ENCODE data around the gene HMGA1.
"Not testable (repeated sequence)": the region's sequence is repeated elsewhere in the genome, so short reads cannot be mapped to it uniquely, and the experiment has no call there.

The HMGA1 gene

DNA sequence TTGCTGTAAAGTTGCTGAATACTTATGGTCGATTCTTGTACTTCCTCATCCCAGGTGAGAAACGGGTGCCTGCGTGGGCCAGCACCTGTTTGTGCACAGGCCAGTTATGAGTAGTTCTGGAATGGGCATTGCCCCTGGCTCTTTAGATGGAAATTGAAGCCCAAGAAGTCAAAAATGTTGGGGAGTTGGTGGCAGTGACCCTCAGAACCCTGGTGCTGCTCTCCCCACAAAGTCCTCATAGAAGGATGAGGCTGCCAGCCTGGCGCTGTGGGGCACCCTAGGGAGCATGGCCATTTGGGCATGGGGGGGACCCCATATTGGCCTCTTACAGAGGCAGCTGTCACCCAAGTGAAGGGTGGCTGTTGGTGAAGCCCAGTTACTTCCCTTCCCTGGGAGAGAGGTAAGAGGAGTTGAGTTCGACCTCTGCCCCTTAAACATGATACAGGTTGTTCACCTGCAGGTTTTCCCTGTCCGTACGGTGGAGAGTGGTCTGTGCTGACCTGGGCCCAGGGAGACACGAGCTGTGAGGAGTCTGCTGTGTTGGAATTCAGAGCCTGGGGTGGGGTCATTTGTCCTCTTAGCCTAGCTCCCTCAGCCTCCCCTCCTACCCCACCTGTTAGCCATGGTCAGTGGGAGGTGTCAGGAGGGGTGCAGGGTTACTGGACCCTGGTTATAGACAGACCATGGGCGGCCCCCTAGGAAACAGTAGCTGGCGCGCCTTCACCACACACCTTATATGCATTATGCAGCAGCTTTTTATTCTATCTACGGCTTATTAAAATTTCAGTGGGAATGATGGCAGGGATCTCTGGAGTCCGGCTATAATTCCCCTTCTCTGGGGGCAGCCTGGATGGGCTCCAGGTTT, 4.9 kb downstream of the HMGA1 start:
- TF ChIP-seq, protein P1, sequence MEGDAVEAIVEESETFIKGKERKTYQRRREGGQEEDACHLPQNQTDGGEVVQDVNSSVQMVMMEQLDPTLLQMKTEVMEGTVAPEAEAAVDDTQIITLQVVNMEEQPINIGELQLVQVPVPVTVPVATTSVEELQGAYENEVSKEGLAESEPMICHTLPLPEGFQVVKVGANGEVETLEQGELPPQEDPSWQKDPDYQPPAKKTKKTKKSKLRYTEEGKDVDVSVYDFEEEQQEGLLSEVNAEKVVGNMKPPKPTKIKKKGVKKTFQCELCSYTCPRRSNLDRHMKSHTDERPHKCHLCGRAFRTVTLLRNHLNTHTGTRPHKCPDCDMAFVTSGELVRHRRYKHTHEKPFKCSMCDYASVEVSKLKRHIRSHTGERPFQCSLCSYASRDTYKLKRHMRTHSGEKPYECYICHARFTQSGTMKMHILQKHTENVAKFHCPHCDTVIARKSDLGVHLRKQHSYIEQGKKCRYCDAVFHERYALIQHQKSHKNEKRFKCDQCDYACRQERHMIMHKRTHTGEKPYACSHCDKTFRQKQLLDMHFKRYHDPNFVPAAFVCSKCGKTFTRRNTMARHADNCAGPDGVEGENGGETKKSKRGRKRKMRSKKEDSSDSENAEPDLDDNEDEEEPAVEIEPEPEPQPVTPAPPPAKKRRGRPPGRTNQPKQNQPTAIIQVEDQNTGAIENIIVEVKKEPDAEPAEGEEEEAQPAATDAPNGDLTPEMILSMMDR (IDR thresholded peaks at IDR 0.05; ENCODE audit: insufficient read depth, low read length, missing control alignments): no peak
- ChIA-PET CTCF (interaction anchor here (0.8 to 3.6 kb wide), 3 partner anchors 8 to 151 kb away, joined by 3 to 20 read pairs (median 3); no protein-coding TSS in a partner anchor), POLR2A (no interaction called here)
- DNase-seq (ENCODE audit: low read depth, low spot score): no peak
- no peak overlapping the region for H3K4me3 ChIP-seq (ENCODE audit: low read depth, low read length)

DNA sequence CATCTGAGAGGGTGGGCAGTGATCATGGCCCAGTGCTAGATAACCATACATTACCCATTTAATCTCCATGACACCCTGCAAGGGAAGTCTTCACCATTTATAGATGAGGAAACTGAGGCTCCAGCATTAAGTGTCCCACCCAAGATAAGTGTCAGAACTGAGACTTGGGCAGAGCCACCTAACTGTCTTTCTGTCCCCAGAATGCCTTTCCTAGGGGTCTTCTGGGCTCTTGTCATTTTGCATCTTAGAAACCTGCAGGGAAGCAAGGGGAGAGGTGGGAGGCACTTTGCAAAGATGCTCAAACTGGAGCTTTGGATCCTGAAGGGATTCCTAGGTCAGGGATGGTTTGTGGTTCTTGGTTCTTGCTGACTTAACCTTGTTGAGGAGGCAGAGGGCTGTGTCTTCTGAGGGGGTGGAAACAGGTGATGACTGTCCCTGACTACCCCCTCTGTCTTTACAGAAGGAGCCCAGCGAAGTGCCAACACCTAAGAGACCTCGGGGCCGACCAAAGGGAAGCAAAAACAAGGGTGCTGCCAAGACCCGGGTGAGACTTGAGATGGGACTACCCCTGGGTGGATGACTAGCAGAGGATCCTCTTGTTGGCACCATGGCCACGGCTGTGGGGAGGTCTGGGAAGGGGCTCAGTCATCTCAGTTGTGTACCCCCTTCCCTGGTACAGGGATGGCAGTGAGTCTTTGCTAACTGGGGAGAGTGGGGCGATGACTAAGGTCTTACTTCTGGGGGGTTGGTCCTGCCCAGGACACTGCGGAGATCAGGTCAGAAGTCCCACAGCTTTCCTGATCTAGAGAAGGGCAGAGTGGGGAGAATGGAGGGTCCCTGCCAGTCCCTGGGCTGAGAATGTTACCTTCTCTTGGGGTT, 5.8 kb downstream of the HMGA1 start:
- no peak for DNase-seq (ENCODE audit: low read depth, low spot score)
- ChIA-PET CTCF (interaction anchor here (0.8 to 3.6 kb wide), 3 partner anchors 7 to 151 kb away, joined by 3 to 20 read pairs (median 3); no protein-coding TSS in a partner anchor), POLR2A (interaction anchor here (0.9 kb wide), 1 partner anchor 14 kb away, joined by 4 read pairs; no protein-coding TSS in a partner anchor)
- no peak overlapping the region for H3K4me3 ChIP-seq (ENCODE audit: low read depth, low read length)
- TF ChIP-seq, protein P1 (IDR thresholded peaks at IDR 0.05; ENCODE audit: insufficient read depth, low read length, missing control alignments): no peak

DNA sequence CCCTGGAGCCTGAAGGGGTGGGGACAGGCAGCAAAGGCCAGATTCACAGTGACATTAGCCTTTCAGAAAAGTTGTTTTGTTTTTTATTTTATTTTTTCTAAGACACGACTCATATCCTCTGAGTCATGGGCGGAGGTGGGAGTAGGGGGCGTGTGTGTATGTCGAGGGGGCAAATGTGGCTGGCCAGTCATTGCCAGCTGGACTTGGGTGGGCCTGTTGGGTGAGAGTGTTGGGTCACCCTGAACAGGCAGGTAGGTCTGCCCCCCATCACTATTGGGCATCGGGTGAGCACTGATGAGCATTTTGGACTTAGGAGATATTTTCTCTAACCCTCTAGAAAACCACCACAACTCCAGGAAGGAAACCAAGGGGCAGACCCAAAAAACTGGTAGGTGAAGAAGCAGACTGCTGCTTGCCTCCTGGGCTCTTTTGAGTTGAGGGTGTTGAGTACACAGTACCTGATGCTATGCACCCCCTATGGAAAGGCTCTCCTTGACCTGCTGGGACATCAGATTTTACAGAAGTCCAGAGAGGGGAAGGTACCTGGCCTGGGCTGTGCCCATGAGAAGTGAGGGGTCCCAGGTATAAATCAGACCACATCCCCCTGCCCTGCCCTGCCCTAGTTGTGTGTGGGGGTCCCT, 6.6 kb downstream of the HMGA1 start:
- TF ChIP-seq, protein P1 (IDR thresholded peaks at IDR 0.05; ENCODE audit: insufficient read depth, low read length, missing control alignments): no peak
- ChIA-PET POLR2A (interaction anchor here (0.9 kb wide), 1 partner anchor 14 kb away, joined by 4 read pairs; no protein-coding TSS in a partner anchor), CTCF (interaction anchor here (1.1 to 3.6 kb wide), 2 partner anchors 48 to 147 kb away, joined by 3 to 20 read pairs; no protein-coding TSS in a partner anchor)
- DNase-seq (ENCODE audit: low read depth, low spot score): no peak
- no peak overlapping the region for H3K4me3 ChIP-seq (ENCODE audit: low read depth, low read length)

- TF ChIP-seq, protein P1 (IDR thresholded peaks at IDR 0.05; ENCODE audit: insufficient read depth, low read length, missing control alignments): peak; percentile 64
- CTCF ChIA-PET: interaction anchor here (0.7 to 3.6 kb wide), 7 partner anchors 21 to 214 kb away, joined by 3 to 20 read pairs (median 3); no protein-coding TSS in a partner anchor
Measured at GRCh38 chr6:34243901-34244884, 7.5 kb downstream of the HMGA1 start.

GRCh38 chr6:34245032-34245760, 8.5 kb downstream of the HMGA1 start:
- not testable (repeated sequence) for H3K4me3 ChIP-seq (ENCODE audit: low read depth, low read length); DNase-seq (ENCODE audit: low read depth, low spot score)
- CTCF ChIA-PET: interaction anchor here (0.7 to 3.6 kb wide), 5 partner anchors 22 to 213 kb away, joined by 3 to 20 read pairs (median 3); no protein-coding TSS in a partner anchor
- POLR2A ChIA-PET: interaction anchor here (1.0 to 1.4 kb wide), 2 partner anchors 43 to 181 kb away, joined by 3 to 4 read pairs; partner anchors contain the start of gene RPS10

More at GRCh38 chr6:34243901-34244884, 7.5 kb downstream of the HMGA1 start:
- POLR2A ChIA-PET: interaction anchor here (1.0 to 1.4 kb wide), 2 partner anchors 42 to 182 kb away, joined by 3 to 4 read pairs; partner anchors contain the start of gene RPS10
- DNase-seq (ENCODE audit: low read depth, low spot score): no peak
- H3K4me3 ChIP-seq (ENCODE audit: low read depth, low read length): 0 out of 2 replicates have a peak overlapping the region, but pooled peaks have one; percentile 15

DNA sequence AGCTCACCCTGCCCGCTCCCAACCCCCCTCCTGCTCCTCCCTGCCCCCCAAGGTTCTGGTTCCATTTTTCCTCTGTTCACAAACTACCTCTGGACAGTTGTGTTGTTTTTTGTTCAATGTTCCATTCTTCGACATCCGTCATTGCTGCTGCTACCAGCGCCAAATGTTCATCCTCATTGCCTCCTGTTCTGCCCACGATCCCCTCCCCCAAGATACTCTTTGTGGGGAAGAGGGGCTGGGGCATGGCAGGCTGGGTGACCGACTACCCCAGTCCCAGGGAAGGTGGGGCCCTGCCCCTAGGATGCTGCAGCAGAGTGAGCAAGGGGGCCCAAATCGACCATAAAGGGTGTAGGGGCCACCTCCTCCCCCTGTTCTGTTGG, 9.1 kb downstream of the HMGA1 start:
- DNase-seq (ENCODE audit: low read depth, low spot score); H3K4me3 ChIP-seq (ENCODE audit: low read depth, low read length); POLR2A ChIA-PET: not testable (repeated sequence)
- CTCF ChIA-PET: interaction anchor here (1.0 to 4.5 kb wide), 3 partner anchors 9 to 363 kb away, joined by 4 to 38 read pairs (median 6); partner anchors contain the start of gene HMGA1

All from AG04449 (cell line).